Measurements from ENCODE around the gene NAA80.

The NAA80 gene

GRCh38 chr3:50255251-50255615 is 44.0 kb downstream of the NAA80 start:
- DNase-seq (ENCODE audit: low spot score), result no peak

- DNase-seq (ENCODE audit: low spot score), result peak; percentile 68
These were observed 44.5 kb downstream of the NAA80 start for GRCh38 chr3:50254577-50255250.

GRCh38 chr3:50251220-50251619 is 48.0 kb downstream of the NAA80 start:
- peak; percentile 66 for DNase-seq (ENCODE audit: low spot score)

- no peak for DNase-seq (ENCODE audit: low spot score)
These were observed 48.7 kb downstream of the NAA80 start for GRCh38 chr3:50250514-50250913.

GRCh38 chr3:50249457-50249856 is 49.7 kb downstream of the NAA80 start:
- DNase-seq (ENCODE audit: low spot score), result no peak

- no peak for DNase-seq (ENCODE audit: low spot score)
These were observed 50.8 kb downstream of the NAA80 start for GRCh38 chr3:50248387-50248786.

GRCh38 chr3:50246517-50246954 is 52.7 kb downstream of the NAA80 start:
- peak; percentile 81 for DNase-seq (ENCODE audit: low spot score)

Measured in AG20443 (cell line).